ENCODE results near the gene LEP. TPM values are rescaled to one million over a fixed set of nuclear protein-coding genes. Genes with fewer than 3 reads are reported as not detected.

The LEP gene
- total RNA-seq, 1 experiment from 2014 or later, result not detected

DNA sequence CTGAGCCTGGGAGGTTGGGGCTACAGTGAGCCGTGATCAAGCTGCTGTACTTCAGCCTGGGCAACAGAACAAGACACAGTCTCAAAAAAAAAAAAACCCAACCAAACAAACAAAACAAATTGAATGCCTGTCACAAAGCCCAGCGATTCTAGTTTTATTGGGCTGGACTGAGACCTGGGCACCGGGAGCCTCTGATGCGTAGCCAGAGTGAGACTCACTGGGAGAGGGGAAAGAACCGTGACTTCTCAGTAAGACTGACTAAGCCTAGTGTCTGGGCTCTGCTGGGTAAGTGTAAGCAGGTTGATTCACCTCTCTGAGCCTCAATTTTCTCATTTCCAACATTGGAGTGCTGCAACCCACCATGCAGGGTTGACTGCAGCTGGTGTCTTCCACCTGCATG lies 10.1 kb upstream of the LEP start:
- POLR2A ChIA-PET, result no interaction called here
- intact Hi-C loops (cut with micrococcal nuclease; ENCODE audit: unreplicated experiment), result no loop called here
- ATAC-seq (no peak), DNase-seq (ENCODE audit: low read depth, low spot score) (no peak)
- Histone ChIP-seq H3K4me3 (ENCODE audit: low read depth in 2 of 2, low read length in 2 of 2) (no peak overlapping the region), H3K9me3 (ENCODE audit: control insufficient read depth, insufficient read depth, low read depth, low read length) (no peaks in the 10 kb centered on the region), H3K27ac (ENCODE audit: low read length) (no peak overlapping the region), H3K27me3 (ENCODE audit: control insufficient read depth, insufficient read depth, low read length) (peaks cover 3% of the 10 kb centered on the region; the same call in 1 of the 2 replicates), H3K4me1 (ENCODE audit: control insufficient read depth, insufficient read depth, low read length) (no peaks in the 10 kb centered on the region), H3K36me3 (ENCODE audit: control insufficient read depth, insufficient read depth, low read length) (no peaks in the 10 kb centered on the region)
- CTCF ChIA-PET, result no interaction called here
- TF ChIP-seq, protein P1, sequence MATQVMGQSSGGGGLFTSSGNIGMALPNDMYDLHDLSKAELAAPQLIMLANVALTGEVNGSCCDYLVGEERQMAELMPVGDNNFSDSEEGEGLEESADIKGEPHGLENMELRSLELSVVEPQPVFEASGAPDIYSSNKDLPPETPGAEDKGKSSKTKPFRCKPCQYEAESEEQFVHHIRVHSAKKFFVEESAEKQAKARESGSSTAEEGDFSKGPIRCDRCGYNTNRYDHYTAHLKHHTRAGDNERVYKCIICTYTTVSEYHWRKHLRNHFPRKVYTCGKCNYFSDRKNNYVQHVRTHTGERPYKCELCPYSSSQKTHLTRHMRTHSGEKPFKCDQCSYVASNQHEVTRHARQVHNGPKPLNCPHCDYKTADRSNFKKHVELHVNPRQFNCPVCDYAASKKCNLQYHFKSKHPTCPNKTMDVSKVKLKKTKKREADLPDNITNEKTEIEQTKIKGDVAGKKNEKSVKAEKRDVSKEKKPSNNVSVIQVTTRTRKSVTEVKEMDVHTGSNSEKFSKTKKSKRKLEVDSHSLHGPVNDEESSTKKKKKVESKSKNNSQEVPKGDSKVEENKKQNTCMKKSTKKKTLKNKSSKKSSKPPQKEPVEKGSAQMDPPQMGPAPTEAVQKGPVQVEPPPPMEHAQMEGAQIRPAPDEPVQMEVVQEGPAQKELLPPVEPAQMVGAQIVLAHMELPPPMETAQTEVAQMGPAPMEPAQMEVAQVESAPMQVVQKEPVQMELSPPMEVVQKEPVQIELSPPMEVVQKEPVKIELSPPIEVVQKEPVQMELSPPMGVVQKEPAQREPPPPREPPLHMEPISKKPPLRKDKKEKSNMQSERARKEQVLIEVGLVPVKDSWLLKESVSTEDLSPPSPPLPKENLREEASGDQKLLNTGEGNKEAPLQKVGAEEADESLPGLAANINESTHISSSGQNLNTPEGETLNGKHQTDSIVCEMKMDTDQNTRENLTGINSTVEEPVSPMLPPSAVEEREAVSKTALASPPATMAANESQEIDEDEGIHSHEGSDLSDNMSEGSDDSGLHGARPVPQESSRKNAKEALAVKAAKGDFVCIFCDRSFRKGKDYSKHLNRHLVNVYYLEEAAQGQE (IDR thresholded peaks at IDR 0.05; ENCODE audit: insufficient read depth in 1 of 2, low read depth in 2 of 2, low read length in 1 of 2), result no peak
- TF ChIP-seq TCF7L2 (IDR thresholded peaks at IDR 0.05; ENCODE audit: low read depth, low read length) (no peak), SIN3A (IDR thresholded peaks at IDR 0.05; ENCODE audit: borderline replicate concordance, insufficient read depth, low read depth, low read length) (no peak), POLR2AphosphoS5 (IDR thresholded peaks at IDR 0.05; ENCODE audit: low read depth, low read length) (no peak)
- TF ChIP-seq, protein P2, sequence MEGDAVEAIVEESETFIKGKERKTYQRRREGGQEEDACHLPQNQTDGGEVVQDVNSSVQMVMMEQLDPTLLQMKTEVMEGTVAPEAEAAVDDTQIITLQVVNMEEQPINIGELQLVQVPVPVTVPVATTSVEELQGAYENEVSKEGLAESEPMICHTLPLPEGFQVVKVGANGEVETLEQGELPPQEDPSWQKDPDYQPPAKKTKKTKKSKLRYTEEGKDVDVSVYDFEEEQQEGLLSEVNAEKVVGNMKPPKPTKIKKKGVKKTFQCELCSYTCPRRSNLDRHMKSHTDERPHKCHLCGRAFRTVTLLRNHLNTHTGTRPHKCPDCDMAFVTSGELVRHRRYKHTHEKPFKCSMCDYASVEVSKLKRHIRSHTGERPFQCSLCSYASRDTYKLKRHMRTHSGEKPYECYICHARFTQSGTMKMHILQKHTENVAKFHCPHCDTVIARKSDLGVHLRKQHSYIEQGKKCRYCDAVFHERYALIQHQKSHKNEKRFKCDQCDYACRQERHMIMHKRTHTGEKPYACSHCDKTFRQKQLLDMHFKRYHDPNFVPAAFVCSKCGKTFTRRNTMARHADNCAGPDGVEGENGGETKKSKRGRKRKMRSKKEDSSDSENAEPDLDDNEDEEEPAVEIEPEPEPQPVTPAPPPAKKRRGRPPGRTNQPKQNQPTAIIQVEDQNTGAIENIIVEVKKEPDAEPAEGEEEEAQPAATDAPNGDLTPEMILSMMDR (IDR thresholded peaks at IDR 0.05), result no peak
- BruUV-seq (replicated peaks), result no TSS peak
- in situ Hi-C loops (cut with HindIII; ENCODE audit: low pct_unique_long_range_greater_than_20kb, low sequenced_read_pairs), result no loop called here

DNA sequence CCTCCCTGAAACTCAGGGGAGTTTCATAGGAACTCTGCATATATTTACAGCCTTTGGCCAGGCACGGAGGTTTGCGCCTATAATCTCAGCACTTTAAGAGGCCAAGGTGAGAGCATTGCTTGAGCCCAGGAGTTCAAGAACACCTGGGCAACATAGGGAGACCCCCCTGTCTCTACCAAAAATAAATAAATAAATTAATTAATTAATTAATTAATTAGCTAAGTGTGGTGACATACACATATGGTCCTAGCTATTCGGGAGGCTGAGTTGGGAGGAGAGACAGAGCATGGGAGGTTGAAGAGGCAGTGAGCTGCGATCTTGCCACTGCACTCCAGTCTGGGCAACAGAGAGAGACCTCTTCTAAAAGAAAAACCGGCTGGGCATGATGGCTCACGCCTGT lies 9.4 kb upstream of the LEP start:
- intact Hi-C loops (cut with micrococcal nuclease; ENCODE audit: unreplicated experiment), result no loop called here
- DNase-seq (ENCODE audit: low read depth, low spot score), result no peak
- no peaks in the 10 kb centered on the region for H3K9me3 ChIP-seq (ENCODE audit: control insufficient read depth, insufficient read depth, low read depth, low read length)
- H3K27me3 ChIP-seq (ENCODE audit: control insufficient read depth, insufficient read depth, low read length), result peaks cover 3% of the 10 kb centered on the region; the same call in 1 of the 2 replicates
- BruUV-seq (replicated peaks), result no TSS peak
- in situ Hi-C loops (cut with HindIII; ENCODE audit: low pct_unique_long_range_greater_than_20kb, low sequenced_read_pairs), result no loop called here
- no peak for ATAC-seq
- H3K4me3 ChIP-seq (ENCODE audit: low read depth in 2 of 2, low read length in 2 of 2), result no peak overlapping the region
- TF ChIP-seq, protein P2 (IDR thresholded peaks at IDR 0.05), result no peak
- H3K36me3 ChIP-seq (ENCODE audit: control insufficient read depth, insufficient read depth, low read length), result no peaks in the 10 kb centered on the region
- CTCF ChIA-PET, result no interaction called here
- no peak overlapping the region for H3K27ac ChIP-seq (ENCODE audit: low read length)
- POLR2A ChIA-PET, result no interaction called here
- no peaks in the 10 kb centered on the region for H3K4me1 ChIP-seq (ENCODE audit: control insufficient read depth, insufficient read depth, low read length)

DNA sequence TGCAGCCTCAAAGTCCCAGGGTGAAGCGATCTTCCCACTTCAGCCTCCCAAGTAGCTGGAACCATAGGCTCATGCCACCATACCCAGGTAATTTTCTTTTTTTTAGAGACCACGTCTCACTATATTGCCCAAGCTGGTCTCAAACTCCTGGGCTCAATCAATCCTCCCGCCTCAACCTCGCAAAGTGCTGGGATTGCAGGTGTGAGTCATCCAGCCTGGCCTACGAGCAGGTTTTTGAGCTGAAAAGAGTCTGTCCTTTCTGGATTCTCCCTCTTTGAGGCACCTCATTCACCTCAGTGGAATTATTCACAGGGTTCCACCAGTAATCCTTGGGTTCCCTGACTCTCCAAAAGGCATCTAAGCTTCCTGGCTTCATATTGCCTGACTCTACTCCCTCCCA lies 7.6 kb upstream of the LEP start:
- Histone ChIP-seq H3K4me3 (ENCODE audit: low read depth in 2 of 2, low read length in 2 of 2) (no peak overlapping the region), H3K27me3 (ENCODE audit: control insufficient read depth, insufficient read depth, low read length) (peaks cover 3% of the 10 kb centered on the region; the same call in 1 of the 2 replicates), H3K27ac (ENCODE audit: low read length) (no peak overlapping the region), H3K4me1 (ENCODE audit: control insufficient read depth, insufficient read depth, low read length) (no peaks in the 10 kb centered on the region), H3K36me3 (ENCODE audit: control insufficient read depth, insufficient read depth, low read length) (no peaks in the 10 kb centered on the region), H3K9me3 (ENCODE audit: control insufficient read depth, insufficient read depth, low read depth, low read length) (no peaks in the 10 kb centered on the region)
- ChIA-PET CTCF (no interaction called here), POLR2A (interaction anchor here (0.6 kb wide), 1 partner anchor 128 kb away, joined by 3 read pairs; no protein-coding TSS in a partner anchor)
- ATAC-seq, result no peak
- no peak for DNase-seq (ENCODE audit: low read depth, low spot score)
- in situ Hi-C loops (cut with HindIII; ENCODE audit: low pct_unique_long_range_greater_than_20kb, low sequenced_read_pairs) (no loop called here), intact Hi-C loops (cut with micrococcal nuclease; ENCODE audit: unreplicated experiment) (no loop called here)
- TF ChIP-seq TCF7L2 (IDR thresholded peaks at IDR 0.05; ENCODE audit: low read depth, low read length) (no peak), SIN3A (IDR thresholded peaks at IDR 0.05; ENCODE audit: borderline replicate concordance, insufficient read depth, low read depth, low read length) (no peak), POLR2AphosphoS5 (IDR thresholded peaks at IDR 0.05; ENCODE audit: low read depth, low read length) (no peak)
- TF ChIP-seq, protein P1 (IDR thresholded peaks at IDR 0.05; ENCODE audit: insufficient read depth in 1 of 2, low read depth in 2 of 2, low read length in 1 of 2), result no peak
- TF ChIP-seq, protein P2 (IDR thresholded peaks at IDR 0.05), result no peak
- no TSS peak for BruUV-seq (replicated peaks)

Data from Panc1 (cell line).